Osteoblast (primary cell): ENCODE data around the gene MMP20. TPM values are rescaled to one million over a fixed set of nuclear protein-coding genes. Genes with fewer than 3 reads are reported as not detected.
A peak's percentile ranks its signal among the peaks of the same experiment; 100 is the strongest.

ENCODE experiments used
- DNase-seq: peaks from one replicate; pipeline ENCODE4 v3.0.0; 2011; ENCODE audit warnings: low spot score, mixed read lengths; ENCODE audit not compliant: insufficient read length; ENCODE audit errors: missing footprints
- H2AFZ ChIP-seq: 2 replicates; pipeline ENCODE4 v1.6.0; 2011; ENCODE audit warnings: mild to moderate bottlenecking, low read length
- H3K27ac ChIP-seq: 2 replicates; pipeline ENCODE4 v1.5.1; 2011; ENCODE audit warnings: mild to moderate bottlenecking, low read depth, low read length, moderate library complexity
- H3K27me3 ChIP-seq: 2 replicates; pipeline ENCODE4 v1.6.0; 2012; ENCODE audit warnings: mild to moderate bottlenecking, control low read depth, inconsistent platforms, low read length, moderate library complexity; ENCODE audit not compliant: insufficient read depth
- H3K36me3 ChIP-seq: 2 replicates; pipeline ENCODE4 v1.5.1; 2011; ENCODE audit warnings: mild to moderate bottlenecking, low read length, control low read depth, moderate library complexity; ENCODE audit not compliant: insufficient read depth
- H3K4me1 ChIP-seq: 2 replicates; pipeline ENCODE4 v1.5.1; 2011; ENCODE audit warnings: mild to moderate bottlenecking, low read length, control low read depth, moderate library complexity; ENCODE audit not compliant: insufficient read depth
- H3K4me2 ChIP-seq: 2 replicates; pipeline ENCODE4 v1.6.0; 2011; ENCODE audit warnings: mild to moderate bottlenecking, low read length; ENCODE audit not compliant: insufficient read depth
- H3K4me3 ChIP-seq: fragments of 200-600 bp; sonication (generic); 3 replicates; pipeline ENCODE4 v1.5.1; 2012; ENCODE audit warnings: mild to moderate bottlenecking, low read length, inconsistent platforms; ENCODE audit not compliant: insufficient read depth
- H3K79me2 ChIP-seq: 2 replicates; pipeline ENCODE4 v1.6.0; 2012; ENCODE audit warnings: mild to moderate bottlenecking, low read length, control low read depth, inconsistent platforms; ENCODE audit not compliant: insufficient read depth
- H3K9me3 ChIP-seq: 2 replicates; pipeline ENCODE4 v1.5.1; 2011; ENCODE audit warnings: low read depth, low read length, control low read depth
- H4K20me1 ChIP-seq: 2 replicates; pipeline ENCODE4 v1.6.0; 2012; ENCODE audit warnings: mild to moderate bottlenecking, low read length, control low read depth; ENCODE audit not compliant: insufficient read depth
- CTCF ChIP-seq: IDR thresholded peaks from 2 replicates; pipeline ENCODE4 v1.5.1; 2011; ENCODE audit warnings: mild to moderate bottlenecking, low read depth, low read length, moderate library complexity; ENCODE audit errors: extremely low read depth
- total RNA-seq: library from RNA; depleted of rRNA; stranded (reverse); fragments of >200 nt; gene quantifications from 2 replicates; pipeline ENCODE4 v1.2.3, GENCODE V29; 2012

The MMP20 gene
- total RNA-seq, 1 donor: not detected

GRCh38 chr11:102615077-102615893 is 9.8 kb downstream of the MMP20 start:
- Histone ChIP-seq H3K36me3 (no peaks in the 10 kb centered on the region), H3K27ac (no peak overlapping the region), H4K20me1 (no peaks in the 10 kb centered on the region), H3K4me3 (no peak overlapping the region), H3K9me3 (no peaks in the 10 kb centered on the region), H2AFZ (no peak overlapping the region), H3K79me2 (no peaks in the 10 kb centered on the region), H3K4me2 (no peak overlapping the region), H3K27me3 (no peaks in the 10 kb centered on the region), H3K4me1 (no peaks in the 10 kb centered on the region)
- no peak for DNase-seq
- no peak for TF ChIP-seq CTCF

DNA sequence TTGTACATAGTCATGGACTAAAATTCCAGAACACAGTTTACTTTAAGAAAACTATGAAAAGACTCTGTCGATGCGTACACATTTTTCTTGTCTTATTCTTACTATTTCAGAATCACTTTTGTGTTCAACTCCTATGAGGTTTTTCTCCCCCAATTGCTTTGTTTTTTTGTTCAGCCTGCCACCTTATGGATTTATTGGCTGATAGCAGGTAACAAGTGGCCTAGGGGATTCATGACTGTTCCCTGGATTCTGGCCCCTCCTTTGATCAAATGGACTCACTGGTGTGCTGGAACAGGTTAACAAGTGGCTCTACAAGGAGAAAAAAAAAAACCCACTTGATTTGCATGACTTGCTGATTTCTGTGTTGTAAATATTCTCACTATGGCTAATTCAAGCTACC is 10.6 kb downstream of the MMP20 start:
- TF ChIP-seq CTCF: no peak
- H3K4me1 ChIP-seq: no peaks in the 10 kb centered on the region
- H3K4me2 ChIP-seq: no peak overlapping the region
- H4K20me1 ChIP-seq: no peaks in the 10 kb centered on the region
- no peak overlapping the region for H3K4me3 ChIP-seq
- no peak overlapping the region for H2AFZ ChIP-seq
- no peak overlapping the region for H3K27ac ChIP-seq
- no peaks in the 10 kb centered on the region for H3K9me3 ChIP-seq
- no peaks in the 10 kb centered on the region for H3K79me2 ChIP-seq
- H3K27me3 ChIP-seq: no peaks in the 10 kb centered on the region
- no peaks in the 10 kb centered on the region for H3K36me3 ChIP-seq
- DNase-seq: peak; percentile 49

- no peak overlapping the region for H2AFZ ChIP-seq
- H3K4me1 ChIP-seq: no peaks in the 10 kb centered on the region
- TF ChIP-seq CTCF: no peak
- H3K79me2 ChIP-seq: no peaks in the 10 kb centered on the region
- no peak overlapping the region for H3K4me2 ChIP-seq
- H4K20me1 ChIP-seq: no peaks in the 10 kb centered on the region
- no peak for DNase-seq
- no peak overlapping the region for H3K4me3 ChIP-seq
- no peak overlapping the region for H3K27ac ChIP-seq
- no peaks in the 10 kb centered on the region for H3K9me3 ChIP-seq
- no peaks in the 10 kb centered on the region for H3K27me3 ChIP-seq
- no peaks in the 10 kb centered on the region for H3K36me3 ChIP-seq
Observed at GRCh38 chr11:102614031-102614430, 11.1 kb downstream of the MMP20 start.

DNA sequence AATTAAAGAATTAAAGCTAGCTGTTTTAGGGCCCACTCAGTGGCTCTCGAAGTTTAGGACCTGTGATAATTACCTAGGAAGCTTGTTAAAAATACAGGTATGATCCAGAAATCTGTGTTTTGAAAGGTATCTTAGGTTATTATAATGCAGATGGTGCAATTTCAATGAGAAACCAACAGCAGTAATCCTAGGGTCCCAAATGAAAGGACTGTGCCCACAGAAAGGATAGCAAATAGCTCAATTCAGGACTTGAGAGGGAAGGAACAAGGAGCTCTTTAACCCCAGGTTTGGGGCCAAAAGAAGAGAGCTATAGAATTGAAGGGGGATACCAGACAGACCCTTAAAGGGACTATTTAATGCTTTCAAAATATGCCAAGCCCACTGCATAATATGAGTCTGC is 11.7 kb downstream of the MMP20 start:
- no peaks in the 10 kb centered on the region for H4K20me1 ChIP-seq
- no peak for TF ChIP-seq CTCF
- no peak for DNase-seq
- no peaks in the 10 kb centered on the region for H3K36me3 ChIP-seq
- no peaks in the 10 kb centered on the region for H3K9me3 ChIP-seq
- no peak overlapping the region for H3K27ac ChIP-seq
- H3K4me1 ChIP-seq: no peaks in the 10 kb centered on the region
- H3K4me3 ChIP-seq: no peak overlapping the region
- H3K27me3 ChIP-seq: no peaks in the 10 kb centered on the region
- H3K79me2 ChIP-seq: no peaks in the 10 kb centered on the region
- no peak overlapping the region for H2AFZ ChIP-seq
- no peak overlapping the region for H3K4me2 ChIP-seq
